ENCODE results near the gene FGF11.

Gene FGF11

DNA sequence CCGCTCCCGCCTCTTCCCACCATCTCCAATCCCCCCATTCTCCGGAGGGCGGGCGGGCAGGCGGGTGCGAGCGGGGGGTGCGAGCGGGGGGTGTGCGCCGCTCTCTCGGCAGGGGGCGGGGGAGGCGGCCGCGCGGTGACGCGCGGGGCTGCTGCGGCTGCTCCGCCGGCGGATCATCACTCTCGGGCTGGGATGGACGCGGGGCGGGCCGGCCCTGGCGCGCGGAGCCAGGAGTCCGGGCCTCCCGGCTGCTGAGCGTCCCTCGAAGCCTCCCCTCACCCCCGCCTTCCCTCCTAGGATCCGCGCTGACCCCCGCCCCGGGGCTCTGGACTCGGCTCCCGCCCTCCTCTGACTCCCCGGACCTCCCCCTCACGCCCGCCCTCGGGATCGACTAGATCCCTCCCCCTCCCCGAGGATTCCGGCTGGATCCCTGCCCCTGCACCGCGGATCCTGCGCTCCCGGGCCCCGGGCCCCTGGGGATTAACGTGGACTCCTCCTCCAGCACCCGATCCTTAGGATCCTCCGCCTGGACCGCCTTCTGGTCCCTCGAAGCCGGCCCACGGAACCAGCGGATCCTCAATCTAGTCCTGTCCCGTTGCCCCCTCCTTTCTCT lies 34.5 kb upstream of the FGF11 start:
- H3K4me3 Mint-ChIP-seq = peak overlapping the region; percentile 86
- H3K4me1 Mint-ChIP-seq (ENCODE audit: low read depth) = peaks cover 12% of the 10 kb centered on the region
- peaks cover 4% of the 10 kb centered on the region for H3K36me3 Mint-ChIP-seq (ENCODE audit: low read depth)
- peak overlapping the region; percentile 90 for H3K27ac Mint-ChIP-seq
- H3K27me3 Mint-ChIP-seq (ENCODE audit: low read depth) = peaks cover 25% of the 10 kb centered on the region
- no peaks in the 10 kb centered on the region for H3K9me3 Mint-ChIP-seq

DNA sequence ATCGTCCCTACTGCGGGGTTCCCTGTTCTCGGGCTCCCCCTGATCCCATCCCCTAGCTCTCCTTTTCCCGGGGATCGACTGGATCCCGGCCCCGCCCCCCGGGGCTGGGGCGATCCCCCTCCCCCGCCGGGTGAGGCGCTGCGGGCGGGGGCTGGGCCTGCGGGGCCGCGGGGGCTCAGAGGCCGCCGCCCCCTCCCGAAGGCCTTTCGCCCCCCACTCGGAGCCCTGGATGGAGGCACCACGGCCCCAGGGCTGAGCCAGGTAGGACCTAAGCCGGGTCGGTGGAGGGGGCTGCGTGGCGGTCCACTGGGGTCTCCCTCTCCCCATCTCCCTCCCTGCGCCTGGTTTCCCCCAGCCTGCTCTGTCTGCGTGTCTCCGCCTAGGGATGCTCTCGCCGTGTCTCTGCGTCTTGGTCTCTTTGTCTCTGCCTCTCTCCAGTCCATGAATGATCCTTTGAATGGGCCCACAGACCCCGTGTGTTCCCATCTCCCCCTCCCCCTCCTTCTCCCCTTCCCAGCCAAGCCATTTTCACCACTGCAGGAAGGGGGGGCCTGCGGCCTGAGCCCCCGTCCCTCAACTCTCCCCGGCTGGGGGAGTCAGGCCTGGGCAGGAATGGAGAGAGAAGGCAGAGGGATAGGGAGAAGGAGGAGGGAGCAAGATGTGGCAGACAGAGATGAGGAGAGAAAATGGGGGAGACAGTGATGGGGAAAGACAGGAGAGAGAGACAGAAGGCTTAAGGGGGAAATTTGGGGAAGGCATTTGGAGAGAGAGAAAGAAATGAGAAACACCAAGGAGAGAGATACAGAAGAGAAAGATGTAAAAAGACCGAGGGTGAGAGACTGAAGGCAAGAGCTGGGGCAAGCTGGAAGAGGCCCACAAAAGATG lies 33.7 kb upstream of the FGF11 start:
- Mint-ChIP-seq H3K27ac (peak overlapping the region; percentile 78), H3K9me3 (no peaks in the 10 kb centered on the region), H3K27me3 (ENCODE audit: low read depth) (peaks cover 25% of the 10 kb centered on the region), H3K4me1 (ENCODE audit: low read depth) (peaks cover 12% of the 10 kb centered on the region), H3K4me3 (peak overlapping the region; percentile 82), H3K36me3 (ENCODE audit: low read depth) (peaks cover 4% of the 10 kb centered on the region)

DNA sequence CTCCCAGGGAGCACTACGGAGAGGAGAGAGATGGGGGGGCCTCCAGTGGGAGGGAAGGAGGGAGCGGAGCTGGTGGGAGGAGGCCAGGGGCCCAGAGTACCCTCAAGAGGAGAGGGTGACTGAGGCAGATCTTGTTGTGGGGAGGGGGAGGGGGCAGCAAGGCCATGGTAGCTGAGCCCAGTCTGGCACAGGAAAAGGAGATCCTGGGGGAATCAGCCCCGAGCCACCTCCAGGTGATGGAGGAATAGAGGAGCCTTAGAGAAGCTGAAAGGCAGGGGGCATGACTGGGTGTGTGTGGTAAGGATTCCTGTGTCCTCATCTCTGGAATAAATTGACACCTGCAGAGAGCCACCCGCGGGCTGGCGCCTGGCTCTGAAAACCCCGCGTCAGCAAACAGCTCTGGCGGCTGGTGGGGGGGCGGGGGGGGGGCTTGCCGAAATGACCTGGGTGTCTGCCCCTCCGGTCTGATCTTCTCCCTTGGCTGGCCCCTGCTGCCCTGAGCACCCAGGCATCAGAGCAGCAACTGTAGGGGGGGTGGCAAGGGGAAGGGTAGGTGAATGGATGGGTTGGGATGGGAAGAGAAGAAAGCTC lies 33.0 kb upstream of the FGF11 start:
- H3K9me3 Mint-ChIP-seq = no peaks in the 10 kb centered on the region
- peak overlapping the region; percentile 82 for H3K4me3 Mint-ChIP-seq
- H3K36me3 Mint-ChIP-seq (ENCODE audit: low read depth) = peaks cover 4% of the 10 kb centered on the region
- peak overlapping the region; percentile 78 for H3K27ac Mint-ChIP-seq
- peaks cover 12% of the 10 kb centered on the region for H3K4me1 Mint-ChIP-seq (ENCODE audit: low read depth)
- peaks cover 25% of the 10 kb centered on the region for H3K27me3 Mint-ChIP-seq (ENCODE audit: low read depth)

DNA sequence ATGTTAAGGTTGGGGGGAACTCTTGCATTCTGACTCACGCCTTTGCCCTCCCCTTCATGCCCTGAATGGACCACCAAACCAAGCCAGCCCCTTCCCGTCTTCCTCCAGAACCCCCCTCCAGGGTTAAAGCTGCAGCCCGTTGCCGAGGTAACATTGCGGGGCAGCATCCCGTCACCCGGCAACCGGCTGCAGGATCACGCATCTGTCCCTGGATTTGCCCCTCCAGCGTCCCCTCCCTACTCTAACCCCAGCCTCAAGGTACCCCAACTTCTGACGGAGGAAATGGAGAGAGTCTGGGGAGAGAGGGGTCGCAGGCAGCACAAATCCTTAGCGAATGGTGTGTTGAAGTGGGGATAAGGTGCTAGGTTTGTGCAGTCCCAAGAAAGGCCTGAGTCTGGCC lies 32.2 kb upstream of the FGF11 start:
- H3K9me3 Mint-ChIP-seq = no peaks in the 10 kb centered on the region
- H3K4me1 Mint-ChIP-seq (ENCODE audit: low read depth) = peaks cover 9% of the 10 kb centered on the region
- H3K4me3 Mint-ChIP-seq = no peak overlapping the region
- peaks cover 25% of the 10 kb centered on the region for H3K27me3 Mint-ChIP-seq (ENCODE audit: low read depth)
- peaks cover 2% of the 10 kb centered on the region for H3K36me3 Mint-ChIP-seq (ENCODE audit: low read depth)
- H3K27ac Mint-ChIP-seq = no peak overlapping the region

DNA sequence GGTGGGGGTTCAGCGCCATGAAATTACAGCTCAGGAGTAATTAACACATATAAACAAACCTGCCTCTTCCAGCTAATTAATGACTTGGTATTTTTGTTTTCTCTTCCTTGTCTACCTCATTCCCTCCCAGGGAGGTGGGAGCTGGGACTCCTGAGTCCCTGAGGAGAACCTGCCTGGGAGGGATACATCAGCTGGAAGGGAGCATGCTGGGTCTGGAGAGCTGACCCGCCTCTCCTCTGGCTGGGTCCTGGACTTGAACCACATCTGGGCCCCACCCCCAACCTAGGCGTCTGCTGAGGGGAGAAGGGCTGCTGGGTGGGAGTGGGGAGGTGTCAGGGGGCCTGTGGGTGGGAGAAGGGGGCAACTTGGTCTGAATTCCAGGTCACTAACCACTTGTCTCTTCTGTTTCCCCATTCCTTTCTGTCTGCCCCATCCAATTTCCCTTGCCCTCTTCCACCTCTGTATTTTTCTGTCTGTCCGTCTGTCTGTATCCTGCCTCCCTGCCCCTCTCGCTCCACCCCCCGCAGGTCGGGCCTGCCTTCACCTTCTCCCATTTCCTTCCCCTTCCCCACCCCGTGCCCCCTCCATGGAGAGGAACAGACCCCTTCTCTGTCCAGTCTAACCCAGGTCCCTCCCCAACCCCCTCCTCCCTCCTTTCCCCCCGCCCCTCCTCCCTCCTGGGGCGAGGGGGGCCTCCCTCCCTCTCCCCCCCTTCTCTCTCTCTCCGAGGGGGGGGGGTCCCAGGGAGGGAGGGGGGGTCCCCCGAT lies 31.6 kb upstream of the FGF11 start, which contains the start of gene NLGN2:
TSS of gene NLGN2 (plus strand) at position 361 of the 767 bp plus-strand sequence. CDS start 411 bp downstream, outside the sequence.
- no peak within 1 kb of the TSS for H3K27ac Mint-ChIP-seq
- no peak within 1 kb of the TSS for H3K4me3 Mint-ChIP-seq
- peaks cover 2% of the 10 kb centered on the region for H3K36me3 Mint-ChIP-seq (ENCODE audit: low read depth)
- H3K9me3 Mint-ChIP-seq = no peaks in the 10 kb centered on the region
- H3K27me3 Mint-ChIP-seq (ENCODE audit: low read depth) = peaks cover 25% of the 10 kb centered on the region
- H3K4me1 Mint-ChIP-seq (ENCODE audit: low read depth) = peaks cover 9% of the 10 kb centered on the region

DNA sequence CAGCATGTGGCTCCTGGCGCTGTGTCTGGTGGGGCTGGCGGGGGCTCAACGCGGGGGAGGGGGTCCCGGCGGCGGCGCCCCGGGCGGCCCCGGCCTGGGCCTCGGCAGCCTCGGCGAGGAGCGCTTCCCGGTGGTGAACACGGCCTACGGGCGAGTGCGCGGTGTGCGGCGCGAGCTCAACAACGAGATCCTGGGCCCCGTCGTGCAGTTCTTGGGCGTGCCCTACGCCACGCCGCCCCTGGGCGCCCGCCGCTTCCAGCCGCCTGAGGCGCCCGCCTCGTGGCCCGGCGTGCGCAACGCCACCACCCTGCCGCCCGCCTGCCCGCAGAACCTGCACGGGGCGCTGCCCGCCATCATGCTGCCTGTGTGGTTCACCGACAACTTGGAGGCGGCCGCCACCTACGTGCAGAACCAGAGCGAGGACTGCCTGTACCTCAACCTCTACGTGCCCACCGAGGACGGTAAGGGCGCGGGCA lies 31.0 kb upstream of the FGF11 start:
- Mint-ChIP-seq H3K27me3 (ENCODE audit: low read depth) (peaks cover 25% of the 10 kb centered on the region), H3K4me3 (no peak overlapping the region), H3K36me3 (ENCODE audit: low read depth) (peaks cover 2% of the 10 kb centered on the region), H3K4me1 (ENCODE audit: low read depth) (peaks cover 5% of the 10 kb centered on the region), H3K9me3 (no peaks in the 10 kb centered on the region), H3K27ac (no peak overlapping the region)

DNA sequence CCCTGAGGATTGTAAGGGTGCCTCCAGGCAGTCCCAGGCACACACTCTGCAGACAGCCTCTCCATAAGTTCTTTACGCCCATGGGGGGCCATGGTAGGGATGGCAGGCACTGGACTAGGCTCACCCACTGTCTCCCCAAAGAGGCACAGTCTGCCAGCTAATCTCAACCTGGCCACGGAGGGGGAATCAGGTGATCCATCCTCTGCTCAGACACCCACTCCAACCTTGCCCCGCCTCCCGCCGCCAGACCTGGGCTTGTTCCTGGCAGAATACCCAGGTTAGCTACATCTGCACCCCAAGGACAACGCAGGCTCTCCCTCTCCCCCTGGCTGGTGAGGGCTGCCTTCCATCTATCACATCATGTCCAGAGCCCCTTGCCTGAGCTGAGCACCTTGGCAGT lies 30.4 kb upstream of the FGF11 start:
- Mint-ChIP-seq H3K4me3 (no peak overlapping the region), H3K36me3 (ENCODE audit: low read depth) (peaks cover 2% of the 10 kb centered on the region), H3K27ac (no peak overlapping the region), H3K27me3 (ENCODE audit: low read depth) (peaks cover 25% of the 10 kb centered on the region), H3K9me3 (no peaks in the 10 kb centered on the region), H3K4me1 (ENCODE audit: low read depth) (peaks cover 3% of the 10 kb centered on the region)

DNA sequence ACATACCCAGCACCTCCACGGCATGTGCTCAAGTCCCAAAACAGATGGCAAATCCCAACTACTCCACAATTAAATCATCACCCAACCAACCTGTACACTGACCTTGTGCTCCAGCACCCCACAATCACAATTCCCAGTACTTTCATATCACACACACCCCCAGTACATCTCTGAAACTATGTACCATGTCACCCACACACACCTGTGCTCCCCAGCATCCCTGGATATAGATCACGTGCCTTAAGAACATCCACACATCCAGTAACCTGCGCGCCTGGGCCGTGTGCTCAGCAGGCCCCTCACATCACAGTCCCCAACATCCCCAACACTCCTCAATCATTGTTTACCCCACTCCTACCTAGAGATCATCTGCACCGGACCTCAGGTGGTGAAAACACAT lies 29.6 kb upstream of the FGF11 start:
- H3K36me3 Mint-ChIP-seq (ENCODE audit: low read depth) = peaks cover 2% of the 10 kb centered on the region
- peaks cover 25% of the 10 kb centered on the region for H3K27me3 Mint-ChIP-seq (ENCODE audit: low read depth)
- peaks cover 3% of the 10 kb centered on the region for H3K4me1 Mint-ChIP-seq (ENCODE audit: low read depth)
- H3K4me3 Mint-ChIP-seq = no peak overlapping the region
- no peaks in the 10 kb centered on the region for H3K9me3 Mint-ChIP-seq
- no peak overlapping the region for H3K27ac Mint-ChIP-seq

DNA sequence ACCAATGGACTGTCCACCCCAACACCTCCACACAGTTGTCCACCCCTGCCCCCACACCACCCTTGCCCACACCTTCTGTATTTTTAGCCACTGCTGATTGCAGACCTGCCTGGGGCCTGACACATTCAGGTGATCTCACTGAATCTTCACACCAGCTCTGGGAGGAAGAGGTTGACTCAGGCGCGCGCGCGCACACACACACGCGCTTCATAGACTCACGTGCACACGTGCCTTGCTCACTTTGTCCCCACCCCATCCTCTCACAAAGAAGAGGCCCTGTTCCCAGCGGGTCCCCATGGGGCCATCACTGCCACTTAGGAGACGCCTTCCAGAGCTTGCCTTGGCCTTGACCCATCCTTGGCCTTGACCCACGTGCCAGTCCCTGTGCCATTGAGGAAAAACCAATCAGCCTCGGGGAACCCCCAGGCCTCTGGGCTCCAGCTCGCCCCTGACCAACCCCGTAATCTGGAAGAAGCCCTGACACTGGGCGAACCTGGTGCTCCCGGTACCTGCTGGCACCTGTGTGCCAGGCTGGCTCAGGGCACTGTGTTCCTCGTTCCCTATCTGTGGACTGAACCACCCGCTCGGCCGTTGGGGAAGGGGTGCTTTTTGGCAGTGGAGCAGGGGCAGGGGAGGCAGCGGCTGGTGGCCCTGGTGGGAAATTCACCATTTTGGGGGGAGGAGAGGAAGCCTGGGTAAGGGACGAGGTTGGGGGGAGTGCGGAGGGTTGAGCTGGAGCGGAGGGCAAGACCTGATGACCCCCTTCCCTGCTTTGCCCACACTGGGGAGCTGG lies 28.5 kb upstream of the FGF11 start:
- Mint-ChIP-seq H3K9me3 (no peaks in the 10 kb centered on the region), H3K36me3 (ENCODE audit: low read depth) (peaks cover 2% of the 10 kb centered on the region), H3K27me3 (ENCODE audit: low read depth) (peaks cover 20% of the 10 kb centered on the region), H3K27ac (no peak overlapping the region), H3K4me3 (no peak overlapping the region), H3K4me1 (ENCODE audit: low read depth) (peaks cover 2% of the 10 kb centered on the region)

DNA sequence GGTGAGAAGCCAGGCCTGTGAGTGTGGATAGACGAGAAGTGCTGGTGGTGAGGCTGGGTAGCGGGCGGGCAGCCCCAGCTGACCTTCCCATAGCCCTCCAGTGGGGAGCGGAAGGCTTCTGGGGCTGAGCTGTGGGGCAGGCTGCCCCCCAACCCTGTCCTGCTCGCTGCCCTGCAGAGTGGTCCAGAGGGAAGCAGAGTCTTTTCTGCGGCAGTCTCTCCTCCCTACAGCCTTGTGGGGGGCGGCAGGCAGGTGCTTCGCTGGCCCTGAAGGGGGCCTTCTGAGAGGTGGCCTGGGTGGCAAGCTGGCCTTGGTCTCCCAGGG lies 27.9 kb upstream of the FGF11 start:
- H3K9me3 Mint-ChIP-seq = no peaks in the 10 kb centered on the region
- H3K36me3 Mint-ChIP-seq (ENCODE audit: low read depth) = no peaks in the 10 kb centered on the region
- H3K4me3 Mint-ChIP-seq = no peak overlapping the region
- peaks cover 15% of the 10 kb centered on the region for H3K27me3 Mint-ChIP-seq (ENCODE audit: low read depth)
- H3K27ac Mint-ChIP-seq = no peak overlapping the region
- no peaks in the 10 kb centered on the region for H3K4me1 Mint-ChIP-seq (ENCODE audit: low read depth)

DNA sequence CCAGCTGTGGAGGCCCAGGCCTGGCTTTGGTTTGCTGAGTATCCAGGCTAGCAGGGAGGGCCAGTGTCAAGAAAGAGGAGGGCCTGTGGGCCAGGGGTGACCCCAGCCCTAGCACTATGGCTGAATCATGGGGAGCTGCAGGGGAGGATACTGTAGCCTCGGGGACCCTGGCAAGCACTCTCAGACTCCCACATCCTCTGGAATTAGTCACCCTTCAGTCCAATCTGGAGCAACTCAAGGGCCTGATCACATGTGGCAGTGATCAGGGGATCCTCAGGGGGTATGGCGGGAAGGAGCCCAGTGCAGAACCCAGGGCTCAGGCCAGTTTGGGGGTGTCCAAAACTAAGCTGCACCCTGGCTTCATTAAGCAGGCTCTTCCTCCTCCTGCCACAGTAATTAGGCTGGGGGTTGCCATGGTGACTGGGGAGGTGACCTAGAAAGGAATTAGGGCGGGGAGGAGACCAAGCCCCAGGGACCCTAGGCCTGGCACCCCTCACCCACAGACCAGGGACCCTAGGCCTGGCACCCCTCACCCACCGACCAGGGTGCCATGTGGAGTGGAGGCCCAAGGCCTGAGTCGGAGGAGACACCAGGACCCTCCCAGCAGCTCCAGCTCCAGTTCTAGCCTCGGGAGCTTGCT lies 25.8 kb upstream of the FGF11 start:
- H3K4me1 Mint-ChIP-seq (ENCODE audit: low read depth) = no peaks in the 10 kb centered on the region
- H3K36me3 Mint-ChIP-seq (ENCODE audit: low read depth) = no peaks in the 10 kb centered on the region
- H3K4me3 Mint-ChIP-seq = no peak overlapping the region
- peaks cover 5% of the 10 kb centered on the region for H3K27me3 Mint-ChIP-seq (ENCODE audit: low read depth)
- no peak overlapping the region for H3K27ac Mint-ChIP-seq
- no peaks in the 10 kb centered on the region for H3K9me3 Mint-ChIP-seq

DNA sequence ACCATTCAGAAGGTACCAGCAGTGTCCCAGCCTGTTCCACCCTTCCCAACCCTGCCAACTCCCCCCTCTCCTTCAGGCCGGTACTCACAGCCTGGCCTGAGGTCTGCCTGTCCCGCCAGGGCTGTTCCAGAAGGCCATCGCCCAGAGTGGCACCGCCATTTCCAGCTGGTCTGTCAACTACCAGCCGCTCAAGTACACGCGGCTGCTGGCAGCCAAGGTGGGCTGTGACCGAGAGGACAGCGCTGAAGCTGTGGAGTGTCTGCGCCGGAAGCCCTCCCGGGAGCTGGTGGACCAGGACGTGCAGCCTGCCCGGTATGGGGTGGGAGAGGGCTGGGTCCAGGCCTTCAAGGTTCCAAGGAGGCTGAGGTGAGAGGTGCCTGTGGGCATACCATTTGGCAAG lies 24.5 kb upstream of the FGF11 start:
- Mint-ChIP-seq H3K27ac (no peak overlapping the region), H3K36me3 (ENCODE audit: low read depth) (no peaks in the 10 kb centered on the region), H3K4me1 (ENCODE audit: low read depth) (no peaks in the 10 kb centered on the region), H3K27me3 (ENCODE audit: low read depth) (no peaks in the 10 kb centered on the region), H3K4me3 (no peak overlapping the region), H3K9me3 (no peaks in the 10 kb centered on the region)

DNA sequence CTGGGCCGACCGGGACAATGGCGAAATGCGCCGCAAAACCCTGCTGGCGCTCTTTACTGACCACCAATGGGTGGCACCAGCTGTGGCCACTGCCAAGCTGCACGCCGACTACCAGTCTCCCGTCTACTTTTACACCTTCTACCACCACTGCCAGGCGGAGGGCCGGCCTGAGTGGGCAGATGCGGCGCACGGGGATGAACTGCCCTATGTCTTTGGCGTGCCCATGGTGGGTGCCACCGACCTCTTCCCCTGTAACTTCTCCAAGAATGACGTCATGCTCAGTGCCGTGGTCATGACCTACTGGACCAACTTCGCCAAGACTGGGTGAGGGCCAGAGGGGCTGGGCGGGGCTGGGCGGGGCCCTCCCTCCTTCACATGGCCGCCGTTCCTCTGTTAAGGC lies 23.5 kb upstream of the FGF11 start:
- no peak overlapping the region for H3K27ac Mint-ChIP-seq
- no peaks in the 10 kb centered on the region for H3K9me3 Mint-ChIP-seq
- H3K4me1 Mint-ChIP-seq (ENCODE audit: low read depth) = no peaks in the 10 kb centered on the region
- H3K36me3 Mint-ChIP-seq (ENCODE audit: low read depth) = no peaks in the 10 kb centered on the region
- no peak overlapping the region for H3K4me3 Mint-ChIP-seq
- H3K27me3 Mint-ChIP-seq (ENCODE audit: low read depth) = no peaks in the 10 kb centered on the region

Data from T-helper 1 cell treated with Interleukin-12 subunit alpha and Interleukin-12 subunit beta and Interleukin-4 antibody, amounts not matched to agents 30 μg/mL and 1 μg/mL, for 36 hours (primary cell).